K562 (cell line): ENCODE results near the gene GOT1. TPM values are rescaled to one million over a fixed set of nuclear protein-coding genes. Genes with fewer than 3 reads are reported as not detected.

Experiments used
- ATAC-seq: fragments of 200-7000 bp; cut with Tn5 transposase; 3 replicates; pipeline ENCODE4 v1.9.1; 2020; ENCODE audit warnings: moderate library complexity
- BruUV-seq: library from RNA; stranded (reverse); fragments of 400-500 nt; replicated peaks from 2 replicates; lab custom pipeline; 2021; lab: Mats Ljungman, UMichigan
- CTCF ChIA-PET: fragments of 300-600 bp; formaldehyde crosslinking; extraction: SDS; loops from one replicate; lab custom pipeline; 2021; ENCODE audit warnings: low intra/inter-chr PET ratio; lab: Yijun Ruan, JAX
- POLR2A ChIA-PET: fragments of 300-600, 350-650 bp; sonication (Branson Sonifier 250); formaldehyde crosslinking; extraction: SDS; loops from one replicate; lab custom pipeline; 2021; ENCODE audit warnings: antibody characterized with exemption, inconsistent platforms; lab: Yijun Ruan, JAX
- DNase-seq, 4 experiments: peaks; one replicate each; pipeline versions ENCODE4 v3.0.0 to v3.0.0-alpha.2; 2011 to 2018; ENCODE audit warnings: low spot score in 3 of 4, mixed read lengths in 3 of 4; ENCODE audit errors: extremely low read depth in 1 of 4
- FAIRE-seq: peaks from 2 replicates; lab custom pipeline; 2011; peaks lifted over from hg19 to GRCh38; lab: Jason Lieb, UNC
- H2AFZ ChIP-seq: 2 replicates; pipeline ENCODE4 v1.6.0; 2011; ENCODE audit warnings: low read depth, low read length, control low read depth, inconsistent platforms
- H3K27ac ChIP-seq: fragments of 200-600 bp; 3 replicates; pipeline ENCODE4 v1.8.0; 2011; ENCODE audit warnings: low read depth, mild to moderate bottlenecking, control low read depth, inconsistent platforms, low read length, moderate library complexity, mixed read lengths; ENCODE audit errors: extremely low read depth
- H3K27me3 ChIP-seq, 2 experiments: fragments of 300-600 bp in 1 of 2; 2 replicates in 1 of 2; 3 replicates in 1 of 2; pipeline versions ENCODE4 v1.6.0 to v1.8.0; 2011; ENCODE audit warnings: inconsistent platforms in 2 of 2, low read length in 2 of 2, mild to moderate bottlenecking in 1 of 2, mixed read lengths in 1 of 2, moderate library complexity in 1 of 2; ENCODE audit not compliant: control insufficient read depth in 2 of 2, insufficient read depth in 2 of 2
- H3K36me3 ChIP-seq: fragments of 300-600 bp; 3 replicates; pipeline ENCODE4 v1.8.0; 2011; ENCODE audit warnings: mild to moderate bottlenecking, low read length, inconsistent platforms; ENCODE audit not compliant: control insufficient read depth, insufficient read depth
- H3K4me1 ChIP-seq, 2 experiments: fragments of 200-600 bp in 1 of 2; replicated peaks in 1 of 2; 2 replicates in 1 of 2; 3 replicates in 1 of 2; pipeline versions ENCODE4 v1.5.1 to v1.8.0; 2011; ENCODE audit warnings: inconsistent platforms in 2 of 2, low read length in 2 of 2, mild to moderate bottlenecking in 1 of 2, mixed read lengths in 1 of 2, moderate library complexity in 1 of 2; ENCODE audit not compliant: control insufficient read depth in 2 of 2, insufficient read depth in 2 of 2
- H3K4me2 ChIP-seq: 2 replicates; pipeline ENCODE4 v1.6.1; 2011; ENCODE audit warnings: low read length, control low read depth, inconsistent platforms, mixed read lengths; ENCODE audit not compliant: insufficient read depth
- H3K4me3 ChIP-seq: fragments of 200-600 bp; sonication (generic), shearing (Covaris generic); 2 replicates; pipeline ENCODE4 v1.5.1; 2016; ENCODE audit warnings: control low read depth, inconsistent platforms
- H3K79me2 ChIP-seq: fragments of 200-600 bp; 3 replicates; pipeline ENCODE4 v1.8.0; 2011; ENCODE audit warnings: low read length, inconsistent platforms; ENCODE audit not compliant: control insufficient read depth, insufficient read depth
- H3K9ac ChIP-seq, 2 experiments: 2 replicates each; pipeline versions ENCODE4 v1.6.0 to v1.6.1; 2011; ENCODE audit warnings: low read depth in 2 of 2, low read length in 2 of 2, control low read depth in 1 of 2, inconsistent platforms in 1 of 2, mild to moderate bottlenecking in 1 of 2, mixed read lengths in 1 of 2; ENCODE audit not compliant: insufficient read depth in 1 of 2
- H3K9me1 ChIP-seq: one replicate; pipeline ENCODE4 v1.6.0; 2011; ENCODE audit warnings: inconsistent platforms, mild to moderate bottlenecking, low read length, moderate library complexity; ENCODE audit not compliant: control insufficient read depth, insufficient read depth
- H3K9me3 ChIP-seq: replicated peaks from 2 replicates; pipeline ENCODE4 v1.5.1; 2011; ENCODE audit warnings: low read depth, low read length, inconsistent platforms; ENCODE audit not compliant: control insufficient read depth, insufficient read depth
- H4K20me1 ChIP-seq: replicated peaks from 2 replicates; pipeline ENCODE4 v1.6.1; 2011; ENCODE audit warnings: low read length, inconsistent platforms, mixed read lengths; ENCODE audit not compliant: control insufficient read depth, insufficient read depth
- EP300 ChIP-seq: IDR thresholded peaks from 2 replicates; pipeline ENCODE4 v1.6.1; 2012; ENCODE audit warnings: low read length, improper control_type of control experiment
- MAFK ChIP-seq: IDR thresholded peaks from 2 replicates; pipeline ENCODE4 v1.6.1; 2011; ENCODE audit warnings: low read length, improper control_type of control experiment
- POLR2AphosphoS2 ChIP-seq: IDR thresholded peaks from 2 replicates; pipeline ENCODE4 v1.6.1; 2012; ENCODE audit warnings: low read length, improper control_type of control experiment
- RBM14 ChIP-seq: fragments of 200-400 bp; formaldehyde crosslinking; IDR thresholded peaks from 2 replicates; pipeline ENCODE4 v1.6.1; 2018; ENCODE audit warnings: low read depth, mild to moderate bottlenecking, low read length, moderate library complexity, borderline replicate concordance; ENCODE audit not compliant: insufficient read depth
- SUPT5H ChIP-seq: fragments of 450-650 bp; IDR thresholded peaks from 2 replicates; pipeline ENCODE4 v1.6.1; 2016
- ZNF121 ChIP-seq: sonication (generic); formaldehyde crosslinking; conservative IDR thresholded peaks from 2 replicates; pipeline ENCODE4 v1.8.0; 2022; ENCODE audit warnings: missing genetic modification reagents
- ZNF79 ChIP-seq: fragments of 250-450 bp; sonication (Bioruptor Pico); IDR thresholded peaks from 2 replicates; pipeline ENCODE4 v1.4.0; 2020; ENCODE audit warnings: low read depth, mild to moderate bottlenecking, moderate library complexity
- ZZZ3 ChIP-seq: fragments of 450-650 bp; IDR thresholded peaks from 2 replicates; pipeline ENCODE4 v1.6.1; 2016; ENCODE audit warnings: antibody characterized with exemption, mild to moderate bottlenecking, moderate library complexity
- WGBS: fragments of 100-300 bp; shearing (Covaris generic); methylation state at CpG from one replicate; pipeline ENCODE4 v1.1.6; 2016; ENCODE audit warnings: low coverage, mixed read lengths; ENCODE audit not compliant: insufficient coverage; ENCODE audit errors: missing lambda C conversion rate; 5-methylcytosine and 5-hydroxymethylcytosine counted together
- in situ Hi-C: fragments of 300-500 bp; cut with MboI; formaldehyde crosslinking; loops from 4 replicates; pipeline ENCODE4 v1.15.0; 2018; ENCODE audit warnings: inconsistent platforms, mixed read lengths
- intact Hi-C: fragments of 100-400 bp; cut with micrococcal nuclease; formaldehyde crosslinking; loops from 2 replicates; pipeline ENCODE4 v1.14.2; 2022
- polyA plus RNA-seq, 8 experiments: library from polyadenylated mRNA; depleted of rRNA in 4 of 8; stranded (reverse) in 5 of 8; unstranded in 3 of 8; fragments of >200 nt; fragmentation: Nextera tagmentation in 2 of 8; fragmentation: Illumina TruSeq in 1 of 8; extraction: Ambion mirVana in 2 of 8; extraction: Trizol in 1 of 8; gene quantifications; 2 replicates each; pipeline versions ENCODE4 v1.2.1 to v1.2.3, GENCODE V29; 2011 to 2014; ENCODE audit warnings: inconsistent platforms in 1 of 8, missing spikeins in 1 of 8
- total RNA-seq, 7 experiments: library from RNA; depleted of rRNA in 6 of 7; stranded (reverse); fragments of >200 nt in 6 of 7; fragmentation: Illumina TruSeq in 2 of 7; extraction: Trizol in 2 of 7; gene quantifications; 2 replicates each; pipeline versions ENCODE4 v1.2.1 to v1.2.3, GENCODE V29; 2011 to 2021; ENCODE audit warnings: low replicate concordance in 1 of 7
- TF ChIP-seq, protein P1 (sequence below): fragments of 450-650 bp; formaldehyde crosslinking; conservative IDR thresholded peaks from 2 replicates; pipeline ENCODE4 v1.4.0; 2022; ENCODE audit warnings: mild to moderate bottlenecking, missing genetic modification characterization

GOT1 gene
- total and polyA plus RNA-seq, 9 of the 15 experiments (the other 6 are each of a cell fraction or from before 2014, with no cell fraction given): 55.7 to 166 (median 75.4) TPM

DNA sequence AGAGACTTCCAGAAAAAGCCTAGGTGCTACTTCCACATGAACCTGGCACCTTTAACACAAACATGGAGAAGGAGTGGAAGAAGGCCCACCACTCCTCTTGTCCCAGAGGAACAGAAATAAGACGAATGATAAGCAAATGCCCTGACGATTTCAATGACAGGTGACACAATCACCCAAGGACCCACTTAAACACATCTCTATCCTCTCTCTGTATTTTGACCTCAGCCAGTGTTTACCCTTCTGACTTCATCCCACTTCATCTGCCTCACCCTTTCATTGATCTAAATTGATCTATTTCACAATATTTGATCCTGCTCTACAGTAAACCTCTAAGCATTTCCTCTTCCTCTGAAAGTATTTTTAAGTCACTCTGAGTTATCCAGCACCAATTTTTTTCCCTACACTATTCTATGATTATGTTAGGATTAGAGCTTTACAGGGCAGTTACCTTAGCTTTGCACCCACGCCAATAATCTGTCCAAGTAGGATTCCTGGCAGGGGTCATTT lies 9.1 kb downstream of the GOT1 start:
- Histone ChIP-seq H3K36me3 (peaks cover 79% of the 10 kb centered on the region), H3K27me3 (no peaks in the 10 kb centered on the region), H3K4me3 (no peak overlapping the region), H3K9me1 (peaks cover 4% of the 10 kb centered on the region), H4K20me1 (peaks cover 3% of the 10 kb centered on the region), H3K9me3 (no peaks in the 10 kb centered on the region), H2AFZ (no peak overlapping the region), H3K27ac (no peak overlapping the region), H3K9ac (no peak overlapping the region), H3K4me1 (no peaks in the 10 kb centered on the region), H3K79me2 (peaks cover 79% of the 10 kb centered on the region), H3K4me2 (no peak overlapping the region)
- WGBS: 82% methylated on average over 3 of the region's 3 CpGs
- peak; percentile 43 for ATAC-seq
- DNase-seq: no peak
- intact Hi-C loops: no loop called here
- ChIA-PET CTCF (no interaction called here), POLR2A (interaction anchor here (0.6 to 1.3 kb wide), 3 partner anchors 9 to 901 kb away, joined by 3 to 4 read pairs (median 3); partner anchors contain the start of gene GOT1)
- FAIRE-seq: no peak
- in situ Hi-C loops: no loop called here
- BruUV-seq: no TSS peak
- TF ChIP-seq ZNF79 (CRISPR knock-in tag): no peak
- TF ChIP-seq ZZZ3: no peak
- peak; percentile 68; the same call in 1 of the 2 replicates for TF ChIP-seq POLR2AphosphoS2
- TF ChIP-seq ZNF121 (CRISPR knock-in tag): no peak
- no peak for TF ChIP-seq MAFK
- 0 out of 2 replicates have a peak, but pooled peaks have one; percentile 22 for TF ChIP-seq SUPT5H
- no peak for TF ChIP-seq RBM14
- TF ChIP-seq, protein P1, sequence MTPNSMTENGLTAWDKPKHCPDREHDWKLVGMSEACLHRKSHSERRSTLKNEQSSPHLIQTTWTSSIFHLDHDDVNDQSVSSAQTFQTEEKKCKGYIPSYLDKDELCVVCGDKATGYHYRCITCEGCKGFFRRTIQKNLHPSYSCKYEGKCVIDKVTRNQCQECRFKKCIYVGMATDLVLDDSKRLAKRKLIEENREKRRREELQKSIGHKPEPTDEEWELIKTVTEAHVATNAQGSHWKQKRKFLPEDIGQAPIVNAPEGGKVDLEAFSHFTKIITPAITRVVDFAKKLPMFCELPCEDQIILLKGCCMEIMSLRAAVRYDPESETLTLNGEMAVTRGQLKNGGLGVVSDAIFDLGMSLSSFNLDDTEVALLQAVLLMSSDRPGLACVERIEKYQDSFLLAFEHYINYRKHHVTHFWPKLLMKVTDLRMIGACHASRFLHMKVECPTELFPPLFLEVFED (CRISPR knock-in tag): peak; percentile 38; the same call in 1 of the 2 replicates
- TF ChIP-seq EP300: no peak
